OCI-M1 (cell line): ENCODE data around the gene GSTT2.
"Not testable (repeated sequence)": the region's sequence is repeated elsewhere in the genome, so short reads cannot be mapped to it uniquely, and the experiment has no call there.

Experiments used
- DNase-seq: peaks from one replicate; lab custom pipeline; 2025; lab: John Stamatoyannopoulos, UW

GSTT2 gene

GRCh38 chr22:23979557-23980240 lies at the start of gene GSTT2:
Gene GSTT2 (plus strand): TSS chr22:23980134.
- not testable (repeated sequence) for DNase-seq

- DNase-seq: no peak
These were observed 41.5 kb upstream of the GSTT2 start for GRCh38 chr22:23938328-23939016.

GRCh38 chr22:23939017-23939357 lies 40.9 kb upstream of the GSTT2 start:
- no peak for DNase-seq

GRCh38 chr22:23940166-23940565 lies 39.8 kb upstream of the GSTT2 start:
- DNase-seq: not testable (repeated sequence)

- DNase-seq: peak; percentile 62
These were observed 32.5 kb upstream of the GSTT2 start for GRCh38 chr22:23947391-23947790.

GRCh38 chr22:23949764-23950163 lies 30.2 kb upstream of the GSTT2 start:
- not testable (repeated sequence) for DNase-seq

- DNase-seq: not testable (repeated sequence)
These were observed 28.6 kb upstream of the GSTT2 start for GRCh38 chr22:23951383-23951782.

- DNase-seq: not testable (repeated sequence)
These were observed 27.0 kb upstream of the GSTT2 start for GRCh38 chr22:23952794-23953405.

- DNase-seq: not testable (repeated sequence)
These were observed 26.4 kb upstream of the GSTT2 start for GRCh38 chr22:23953485-23953884.

GRCh38 chr22:23954193-23954990 lies 25.5 kb upstream of the GSTT2 start:
- DNase-seq: not testable (repeated sequence)

- not testable (repeated sequence) for DNase-seq
These were observed 25.0 kb upstream of the GSTT2 start for GRCh38 chr22:23954991-23955305.

- DNase-seq: not testable (repeated sequence)
These were observed 24.0 kb upstream of the GSTT2 start for GRCh38 chr22:23955886-23956285.

GRCh38 chr22:23956301-23956900 lies 23.5 kb upstream of the GSTT2 start:
- peak; percentile 93 for DNase-seq

GRCh38 chr22:23961084-23961771 lies 18.7 kb upstream of the GSTT2 start, which contains the start of gene GSTT2B:
Gene GSTT2B (minus strand): TSS chr22:23961195. CDS start chr22:23961131, 64 bp downstream.
- not testable (repeated sequence) for DNase-seq

- not testable (repeated sequence) for DNase-seq
These were observed 13.8 kb upstream of the GSTT2 start for GRCh38 chr22:23966094-23966493.

- DNase-seq: not testable (repeated sequence)
These were observed 13.4 kb upstream of the GSTT2 start, which contains the start of gene DDTL for GRCh38 chr22:23966568-23966967. Gene DDTL (plus strand): TSS chr22:23966888. CDS start chr22:23966915, 27 bp downstream.

GRCh38 chr22:23969071-23969470 lies 10.9 kb upstream of the GSTT2 start:
- no peak for DNase-seq

GRCh38 chr22:23970201-23970641 lies 9.7 kb upstream of the GSTT2 start:
- no peak for DNase-seq

- peak; percentile 20 for DNase-seq
These were observed 9.0 kb upstream of the GSTT2 start for GRCh38 chr22:23970816-23971486.

GRCh38 chr22:23971927-23972326 lies 8.0 kb upstream of the GSTT2 start:
- DNase-seq: not testable (repeated sequence)
